Lower lobe of right lung (tissue), 2 donors: ENCODE data around the gene CHD2. TPM values are rescaled to one million over a fixed set of nuclear protein-coding genes. Genes with fewer than 3 reads are reported as not detected.
"Not testable (repeated sequence)": the region's sequence is repeated elsewhere in the genome, so short reads cannot be mapped to it uniquely, and the experiment has no call there.

Experiments used
- ATAC-seq, 2 donors: fragments of 200-7000 bp; cut with Tn5 transposase; one replicate each; pipeline ENCODE4 v1.9.1; 2020 to 2022; ENCODE audit warnings: mild to moderate bottlenecking in 2 of 2, moderate library complexity in 2 of 2
- DNase-seq: peaks from one replicate; pipeline ENCODE4 v3.0.0-alpha.2; 2020
- H3K27ac ChIP-seq: fragments of 200-600 bp; one replicate; pipeline ENCODE4 v1.8.0; 2022
- H3K27me3 ChIP-seq: fragments of 200-600 bp; one replicate; pipeline ENCODE4 v1.8.0; 2022; ENCODE audit warnings: low read depth
- H3K36me3 ChIP-seq: fragments of 200-600 bp; one replicate; pipeline ENCODE4 v1.8.0; 2022; ENCODE audit warnings: mild to moderate bottlenecking
- H3K4me1 ChIP-seq: fragments of 200-600 bp; one replicate; pipeline ENCODE4 v1.8.0; 2022
- H3K4me3 ChIP-seq: fragments of 200-600 bp; one replicate; pipeline ENCODE4 v1.8.0; 2022; ENCODE audit warnings: mild to moderate bottlenecking
- H3K9me3 ChIP-seq: fragments of 200-600 bp; one replicate; pipeline ENCODE4 v1.8.0; 2022
- CTCF ChIP-seq: fragments of 200-600 bp; IDR thresholded peaks from one replicate; pipeline ENCODE4 v1.8.0; 2022; ENCODE audit warnings: antibody characterized with exemption, mild to moderate bottlenecking
- intact Hi-C: fragments of 100-400 bp; cut with DNase I; formaldehyde crosslinking; loops from one replicate; pipeline ENCODE4 v1.11.0; 2022
- total RNA-seq: library from RNA; stranded (reverse); fragmentation: NEBNext Ultra II Directional; extraction: Animal tissue kit (Norgen Biotek cat#: 25700); gene quantifications from one replicate; pipeline ENCODE4 v1.2.1, GENCODE V29; 2021
- donor health status: DM: no; HTN: yes; CAD: no; lungs with severe emphysema.

Gene CHD2
- total RNA-seq, 1 donor from 2014 or later: 158 TPM

- no peak for TF ChIP-seq CTCF
- H3K9me3 ChIP-seq: no peaks in the 10 kb centered on the region
- H3K4me1 ChIP-seq: peaks cover 52% of the 10 kb centered on the region
- no peak for ATAC-seq
- H3K4me3 ChIP-seq: no peak overlapping the region
- H3K27me3 ChIP-seq: no peaks in the 10 kb centered on the region
- DNase-seq: no peak
- H3K27ac ChIP-seq: no peak overlapping the region
- peaks cover 15% of the 10 kb centered on the region for H3K36me3 ChIP-seq
- intact Hi-C loops: no loop called here
Measured at GRCh38 chr15:93031103-93031464, 131.0 kb downstream of the CHD2 start.

GRCh38 chr15:93031557-93032384, 131.6 kb downstream of the CHD2 start:
- ATAC-seq, H3K27ac ChIP-seq, H3K27me3 ChIP-seq, H3K9me3 ChIP-seq, DNase-seq, H3K36me3 ChIP-seq, H3K4me3 ChIP-seq, intact Hi-C loops: not testable (repeated sequence)
- peaks cover 52% of the 10 kb centered on the region for H3K4me1 ChIP-seq

- intact Hi-C loops, H3K27ac ChIP-seq, ATAC-seq, H3K4me3 ChIP-seq, DNase-seq, H3K27me3 ChIP-seq, H3K9me3 ChIP-seq, H3K36me3 ChIP-seq: not testable (repeated sequence)
- peaks cover 50% of the 10 kb centered on the region for H3K4me1 ChIP-seq
Measured at GRCh38 chr15:93032515-93033206, 132.5 kb downstream of the CHD2 start.

- no peak overlapping the region for H3K4me3 ChIP-seq
- H3K4me1 ChIP-seq: peaks cover 46% of the 10 kb centered on the region
- DNase-seq: no peak
- no peaks in the 10 kb centered on the region for H3K27me3 ChIP-seq
- H3K9me3 ChIP-seq: no peaks in the 10 kb centered on the region
- no peak for TF ChIP-seq CTCF
- no peak overlapping the region for H3K27ac ChIP-seq
- no peaks in the 10 kb centered on the region for H3K36me3 ChIP-seq
- intact Hi-C loops: no loop called here
- ATAC-seq: no peak
Measured at GRCh38 chr15:93033434-93034045, 133.4 kb downstream of the CHD2 start.

GRCh38 chr15:93034512-93034911, 134.4 kb downstream of the CHD2 start:
- H3K27me3 ChIP-seq: no peaks in the 10 kb centered on the region
- H3K4me1 ChIP-seq: peaks cover 36% of the 10 kb centered on the region
- no peak for TF ChIP-seq CTCF
- intact Hi-C loops: no loop called here
- H3K9me3 ChIP-seq: no peaks in the 10 kb centered on the region
- H3K4me3 ChIP-seq: no peak overlapping the region
- DNase-seq (no peak), ATAC-seq (no peak)
- no peak overlapping the region for H3K27ac ChIP-seq
- H3K36me3 ChIP-seq: no peaks in the 10 kb centered on the region

GRCh38 chr15:93035092-93035915, 135.2 kb downstream of the CHD2 start:
- Histone ChIP-seq H3K36me3 (no peaks in the 10 kb centered on the region), H3K27me3 (no peaks in the 10 kb centered on the region), H3K4me1 (peaks cover 35% of the 10 kb centered on the region), H3K4me3 (no peak overlapping the region), H3K9me3 (no peaks in the 10 kb centered on the region), H3K27ac (no peak overlapping the region)
- no peak for ATAC-seq
- TF ChIP-seq CTCF: no peak
- no peak for DNase-seq
- intact Hi-C loops: no loop called here
